OCI-LY1 (cell line): ENCODE measurements around the gene ANO2.

ENCODE experiments used
- H2AFZ ChIP-seq: fragments of 200-600 bp; sonication (generic), shearing (Covaris generic); 2 replicates; pipeline ENCODE4 v1.6.0; 2014; ENCODE audit warnings: antibody characterized with exemption, mild to moderate bottlenecking, low read length
- H3F3A ChIP-seq: fragments of 200-600 bp; sonication (generic), shearing (Covaris generic); 2 replicates; pipeline ENCODE4 v1.6.0; 2014; ENCODE audit warnings: mild to moderate bottlenecking, antibody characterized with exemption, low read length, moderate library complexity; ENCODE audit not compliant: insufficient read depth
- H3K27ac ChIP-seq: fragments of 200-600 bp; sonication (generic); 2 replicates; pipeline ENCODE4 v1.5.1; 2014; ENCODE audit warnings: low read length, mixed run types, mild to moderate bottlenecking, low read depth; ENCODE audit not compliant: poor library complexity, severe bottlenecking
- H3K27me3 ChIP-seq: fragments of 200-600 bp; sonication (generic); 2 replicates; pipeline ENCODE4 v1.6.0; 2014; ENCODE audit warnings: antibody characterized with exemption, mild to moderate bottlenecking, low read length, moderate library complexity; ENCODE audit not compliant: insufficient read depth
- H3K36me3 ChIP-seq: fragments of 200-600 bp; sonication (generic); 2 replicates; pipeline ENCODE4 v1.6.1; 2014; ENCODE audit warnings: mild to moderate bottlenecking, antibody characterized with exemption, low read length, moderate library complexity, mixed read lengths; ENCODE audit not compliant: insufficient read depth
- H3K4me1 ChIP-seq: fragments of 200-600 bp; sonication (generic); 2 replicates; pipeline ENCODE4 v1.5.1; 2014; ENCODE audit warnings: mild to moderate bottlenecking, low read length, moderate library complexity; ENCODE audit not compliant: insufficient read depth, severe bottlenecking
- H3K4me2 ChIP-seq: fragments of 200-600 bp; sonication (generic), shearing (Covaris generic); 2 replicates; pipeline ENCODE4 v1.6.1; 2014; ENCODE audit warnings: low read length
- H3K4me3 ChIP-seq: fragments of 200-600 bp; sonication (generic); 2 replicates; pipeline ENCODE4 v1.5.1; 2014; ENCODE audit warnings: low read length, low read depth, mild to moderate bottlenecking, mixed read lengths; ENCODE audit not compliant: poor library complexity, severe bottlenecking
- H3K79me2 ChIP-seq: fragments of 200-600 bp; shearing (Covaris generic); 2 replicates; pipeline ENCODE4 v1.6.1; 2016; ENCODE audit warnings: mixed run types, low read length, mixed read lengths; ENCODE audit not compliant: insufficient read depth
- H3K9ac ChIP-seq: fragments of 200-600 bp; sonication (generic), shearing (Covaris generic); 2 replicates; pipeline ENCODE4 v1.6.1; 2014; ENCODE audit warnings: mild to moderate bottlenecking, low read length, mixed read lengths
- H3K9me2 ChIP-seq: fragments of 200-600 bp; sonication (generic), shearing (Covaris generic); 2 replicates; pipeline ENCODE4 v1.6.1; 2014; ENCODE audit warnings: low read depth, mild to moderate bottlenecking, low read length, mixed read lengths
- H3K9me3 ChIP-seq: fragments of 200-600 bp; shearing (Covaris generic); 2 replicates; pipeline ENCODE4 v1.6.1; 2014; ENCODE audit warnings: low read length, mixed read lengths
- H4K20me1 ChIP-seq: fragments of 200-600 bp; sonication (generic), shearing (Covaris generic); 2 replicates; pipeline ENCODE4 v1.6.0; 2016; ENCODE audit warnings: mild to moderate bottlenecking, low read length; ENCODE audit not compliant: insufficient read depth
- CTCF ChIP-seq: fragments of 200-600 bp; sonication (generic), shearing (Covaris generic); IDR thresholded peaks from 2 replicates; pipeline ENCODE4 v1.5.1; 2017; ENCODE audit warnings: mild to moderate bottlenecking, antibody characterized with exemption, low read length, moderate library complexity, mixed read lengths
- EZH2 ChIP-seq: fragments of 200-600 bp; sonication (generic), shearing (Covaris generic); IDR thresholded peaks from 2 replicates; pipeline ENCODE4 v1.8.0; 2017; ENCODE audit warnings: borderline replicate concordance, mixed run types, mild to moderate bottlenecking, antibody characterized with exemption, low read length, moderate library complexity, mixed read lengths

ANO2 gene

GRCh38 chr12:5987573-5987972, 42.5 kb upstream of the ANO2 start:
- no peaks in the 10 kb centered on the region for H3K9me2 ChIP-seq
- no peaks in the 10 kb centered on the region for H3K27me3 ChIP-seq
- H3K4me2 ChIP-seq, result no peak overlapping the region
- no peaks in the 10 kb centered on the region for H3F3A ChIP-seq
- H3K9ac ChIP-seq, result no peak overlapping the region
- no peak overlapping the region for H3K27ac ChIP-seq
- H2AFZ ChIP-seq, result no peak overlapping the region
- H3K79me2 ChIP-seq, result no peaks in the 10 kb centered on the region
- no peaks in the 10 kb centered on the region for H4K20me1 ChIP-seq
- no peak overlapping the region for H3K4me3 ChIP-seq
- TF ChIP-seq EZH2 (no peak), CTCF (no peak)
- H3K9me3 ChIP-seq, result no peaks in the 10 kb centered on the region
- H3K4me1 ChIP-seq, result no peaks in the 10 kb centered on the region
- H3K36me3 ChIP-seq, result no peaks in the 10 kb centered on the region

- Histone ChIP-seq H3K36me3 (no peaks in the 10 kb centered on the region), H3K9me3 (no peaks in the 10 kb centered on the region), H3F3A (no peaks in the 10 kb centered on the region), H3K27me3 (no peaks in the 10 kb centered on the region), H2AFZ (no peak overlapping the region), H3K79me2 (no peaks in the 10 kb centered on the region), H3K9me2 (no peaks in the 10 kb centered on the region), H3K4me2 (no peak overlapping the region), H3K4me1 (no peaks in the 10 kb centered on the region), H4K20me1 (no peaks in the 10 kb centered on the region), H3K9ac (no peak overlapping the region), H3K4me3 (no peak overlapping the region), H3K27ac (no peak overlapping the region)
- no peak for TF ChIP-seq CTCF
Measured at GRCh38 chr12:5985471-5985870, 40.4 kb upstream of the ANO2 start.

- Histone ChIP-seq H3K4me1 (no peaks in the 10 kb centered on the region), H3K4me2 (no peak overlapping the region), H3K9ac (no peak overlapping the region), H3K27ac (no peak overlapping the region), H3F3A (no peaks in the 10 kb centered on the region), H3K27me3 (no peaks in the 10 kb centered on the region), H3K36me3 (no peaks in the 10 kb centered on the region), H3K9me3 (no peaks in the 10 kb centered on the region), H3K79me2 (no peaks in the 10 kb centered on the region), H2AFZ (no peak overlapping the region), H3K9me2 (no peaks in the 10 kb centered on the region), H4K20me1 (no peaks in the 10 kb centered on the region), H3K4me3 (no peak overlapping the region)
- TF ChIP-seq EZH2, result no peak
- no peak for TF ChIP-seq CTCF
Measured at GRCh38 chr12:5984873-5985272, 39.8 kb upstream of the ANO2 start.
